Measurements from ENCODE around the gene PRPF6. TPM values are rescaled to one million over a fixed set of nuclear protein-coding genes. Genes with fewer than 3 reads are reported as not detected.
"Not testable (repeated sequence)": the region's sequence is repeated elsewhere in the genome, so short reads cannot be mapped to it uniquely, and the experiment has no call there.

Gene PRPF6
- total RNA-seq, 1 donor from 2014 or later, result 51.9 TPM

- Histone ChIP-seq H3K4me2 (no peak overlapping the region), H3K27me3 (no peaks in the 10 kb centered on the region), H3K9me3 (ENCODE audit: low read depth) (no peaks in the 10 kb centered on the region), H3K27ac (no peak overlapping the region), H4K20me1 (ENCODE audit: low read depth) (peaks cover 9% of the 10 kb centered on the region), H3K4me3 (no peak overlapping the region), H3K79me2 (ENCODE audit: low read depth) (no peaks in the 10 kb centered on the region), H3F3A (ENCODE audit: low read depth) (no peaks in the 10 kb centered on the region), H2AFZ (replicated peaks) (no peak overlapping the region), H3K36me3 (no peaks in the 10 kb centered on the region), H3K9ac (no peak overlapping the region), H3K4me1 (no peaks in the 10 kb centered on the region)
- H3K4me1 Mint-ChIP-seq, result no peaks in the 10 kb centered on the region
- peaks cover 10% of the 10 kb centered on the region for H3K9me3 Mint-ChIP-seq
- DNase-seq (ENCODE audit: low spot score), result no peak
- H3K27ac Mint-ChIP-seq, result no peak overlapping the region
- TF ChIP-seq EZH2phosphoT487 (IDR thresholded peaks at IDR 0.05) (no peak), EZH2 (IDR thresholded peaks at IDR 0.05) (no peak), CTCF (IDR thresholded peaks at IDR 0.05) (no peak)
- H3K36me3 Mint-ChIP-seq, result peaks cover 47% of the 10 kb centered on the region
- H3K4me3 Mint-ChIP-seq, result no peak overlapping the region
- peaks cover 3% of the 10 kb centered on the region for H3K27me3 Mint-ChIP-seq (ENCODE audit: insufficient read depth, low read depth)
Measured at GRCh38 chr20:64010711-64011237, 29.8 kb downstream of the PRPF6 start.

GRCh38 chr20:64011366-64011779, 30.4 kb downstream of the PRPF6 start:
- Mint-ChIP-seq H3K4me1 (no peaks in the 10 kb centered on the region), H3K9me3 (peaks cover 10% of the 10 kb centered on the region), H3K27ac (no peak overlapping the region), H3K27me3 (ENCODE audit: insufficient read depth, low read depth) (peaks cover 3% of the 10 kb centered on the region), H3K36me3 (peaks cover 47% of the 10 kb centered on the region), H3K4me3 (no peak overlapping the region)
- Histone ChIP-seq H3K4me2 (no peak overlapping the region), H3K36me3 (no peaks in the 10 kb centered on the region), H3K9ac (no peak overlapping the region), H2AFZ (replicated peaks) (no peak overlapping the region), H3K4me3 (no peak overlapping the region), H3K79me2 (ENCODE audit: low read depth) (no peaks in the 10 kb centered on the region), H3K9me3 (ENCODE audit: low read depth) (no peaks in the 10 kb centered on the region), H3K27me3 (no peaks in the 10 kb centered on the region), H4K20me1 (ENCODE audit: low read depth) (peaks cover 6% of the 10 kb centered on the region), H3K27ac (no peak overlapping the region), H3K4me1 (no peaks in the 10 kb centered on the region), H3F3A (ENCODE audit: low read depth) (no peaks in the 10 kb centered on the region)
- no peak for DNase-seq (ENCODE audit: low spot score)
- TF ChIP-seq EZH2 (IDR thresholded peaks at IDR 0.05) (no peak), EZH2phosphoT487 (IDR thresholded peaks at IDR 0.05) (no peak), CTCF (IDR thresholded peaks at IDR 0.05) (no peak)

GRCh38 chr20:64012385-64013154, 31.6 kb downstream of the PRPF6 start:
- not testable (repeated sequence) for H3K27ac ChIP-seq; DNase-seq (ENCODE audit: low spot score); H4K20me1 ChIP-seq (ENCODE audit: low read depth); H3K4me1 Mint-ChIP-seq; H3K9ac ChIP-seq; H3K27me3 ChIP-seq; H3K27ac Mint-ChIP-seq; H3F3A ChIP-seq (ENCODE audit: low read depth); H2AFZ ChIP-seq (replicated peaks); H3K27me3 Mint-ChIP-seq (ENCODE audit: insufficient read depth, low read depth); H3K4me3 ChIP-seq; H3K4me2 ChIP-seq; H3K79me2 ChIP-seq (ENCODE audit: low read depth); H3K4me1 ChIP-seq; H3K9me3 ChIP-seq (ENCODE audit: low read depth); H3K4me3 Mint-ChIP-seq; H3K36me3 ChIP-seq
- H3K36me3 Mint-ChIP-seq, result peaks cover 47% of the 10 kb centered on the region
- peaks cover 10% of the 10 kb centered on the region for H3K9me3 Mint-ChIP-seq

GRCh38 chr20:64015635-64016034, 34.7 kb downstream of the PRPF6 start:
- DNase-seq (ENCODE audit: low spot score), result no peak
- Histone ChIP-seq H3K4me3 (no peak overlapping the region), H2AFZ (replicated peaks) (no peak overlapping the region), H3K27ac (no peak overlapping the region), H4K20me1 (ENCODE audit: low read depth) (no peaks in the 10 kb centered on the region), H3K4me2 (no peak overlapping the region), H3K9ac (no peak overlapping the region), H3K36me3 (no peaks in the 10 kb centered on the region), H3F3A (ENCODE audit: low read depth) (no peaks in the 10 kb centered on the region), H3K79me2 (ENCODE audit: low read depth) (no peaks in the 10 kb centered on the region), H3K27me3 (no peaks in the 10 kb centered on the region), H3K4me1 (no peaks in the 10 kb centered on the region), H3K9me3 (ENCODE audit: low read depth) (no peaks in the 10 kb centered on the region)
- Mint-ChIP-seq H3K9me3 (no peaks in the 10 kb centered on the region), H3K36me3 (peaks cover 37% of the 10 kb centered on the region), H3K4me3 (no peak overlapping the region), H3K4me1 (no peaks in the 10 kb centered on the region), H3K27ac (no peak overlapping the region), H3K27me3 (ENCODE audit: insufficient read depth, low read depth) (no peaks in the 10 kb centered on the region)
- TF ChIP-seq CTCF (IDR thresholded peaks at IDR 0.05) (no peak), EZH2phosphoT487 (IDR thresholded peaks at IDR 0.05) (no peak), EZH2 (IDR thresholded peaks at IDR 0.05) (no peak)
